Keratinocyte (primary cell): ENCODE results near the gene IPO13. TPM values are rescaled to one million over a fixed set of nuclear protein-coding genes. Genes with fewer than 3 reads are reported as not detected.

Experiments used
- DNase-seq: peaks from one replicate; pipeline ENCODE4 v3.0.0-alpha.2; 2011; ENCODE audit warnings: low read depth, missing footprints, low spot score
- FAIRE-seq: peaks from 2 replicates; lab custom pipeline; 2011; peaks lifted over from hg19 to GRCh38; lab: Jason Lieb, UNC
- H2AFZ ChIP-seq: 2 replicates; pipeline ENCODE4 v1.6.0; 2012; ENCODE audit warnings: low read length, control low read depth, inconsistent platforms; ENCODE audit not compliant: control insufficient read depth
- H3K27ac ChIP-seq: 2 replicates; pipeline ENCODE4 v1.5.1; 2011; ENCODE audit warnings: low read length; ENCODE audit not compliant: control insufficient read depth, insufficient read depth
- H3K27me3 ChIP-seq: 3 replicates; pipeline ENCODE4 v1.6.0; 2011; ENCODE audit warnings: low read length; ENCODE audit not compliant: control insufficient read depth, insufficient read depth; ENCODE audit errors: extremely low read depth
- H3K36me3 ChIP-seq, 2 experiments: 2 replicates in 1 of 2; 3 replicates in 1 of 2; pipeline ENCODE4 v1.5.1; 2011; ENCODE audit warnings: low read length in 2 of 2, mild to moderate bottlenecking in 1 of 2; ENCODE audit not compliant: control insufficient read depth in 2 of 2, insufficient read depth in 2 of 2; ENCODE audit errors: extremely low read depth in 1 of 2
- H3K4me1 ChIP-seq: 3 replicates; pipeline ENCODE4 v1.5.1; 2011; ENCODE audit warnings: low read length; ENCODE audit not compliant: control insufficient read depth, insufficient read depth; ENCODE audit errors: extremely low read depth
- H3K4me2 ChIP-seq: 3 replicates; pipeline ENCODE4 v1.6.0; 2011; ENCODE audit warnings: low read depth, low read length; ENCODE audit not compliant: control insufficient read depth, insufficient read depth; ENCODE audit errors: extremely low read depth
- H3K4me3 ChIP-seq, 3 experiments: fragments of 200-600 bp in 1 of 3; sonication (generic) in 1 of 3; 2 replicates in 2 of 3; 3 replicates in 1 of 3; pipeline ENCODE4 v1.5.1; 2011 to 2016; ENCODE audit warnings: low read length in 3 of 3, mild to moderate bottlenecking in 3 of 3, control low read depth in 2 of 3, inconsistent platforms in 1 of 3, low read depth in 1 of 3, mixed read lengths in 1 of 3, mixed run types in 1 of 3, moderate library complexity in 1 of 3; ENCODE audit not compliant: control insufficient read depth in 2 of 3, insufficient read depth in 2 of 3; ENCODE audit errors: extremely low read depth in 1 of 3
- H3K79me2 ChIP-seq: 2 replicates; pipeline ENCODE4 v1.6.0; 2012; ENCODE audit warnings: low read length; ENCODE audit not compliant: control insufficient read depth, insufficient read depth
- H3K9ac ChIP-seq: 3 replicates; pipeline ENCODE4 v1.6.0; 2011; ENCODE audit warnings: low read length; ENCODE audit not compliant: control insufficient read depth, insufficient read depth; ENCODE audit errors: extremely low read depth
- H3K9me1 ChIP-seq: 3 replicates; pipeline ENCODE4 v1.6.0; 2011; ENCODE audit warnings: low read length; ENCODE audit not compliant: control insufficient read depth, insufficient read depth; ENCODE audit errors: extremely low read depth
- H3K9me3 ChIP-seq: 2 replicates; pipeline ENCODE4 v1.5.1; 2012; ENCODE audit warnings: low read depth, low read length; ENCODE audit not compliant: control insufficient read depth
- H4K20me1 ChIP-seq: 3 replicates; pipeline ENCODE4 v1.6.0; 2011; ENCODE audit warnings: low read length; ENCODE audit not compliant: control insufficient read depth, insufficient read depth; ENCODE audit errors: extremely low read depth
- EZH2 ChIP-seq: IDR thresholded peaks from one replicate; pipeline ENCODE4 v1.6.1; 2012; ENCODE audit warnings: inconsistent platforms, mild to moderate bottlenecking, low read length, moderate library complexity
- dilution Hi-C: fragments of 300-500 bp; cut with MboI; formaldehyde crosslinking; loops from one replicate; pipeline ENCODE4 v1.7.0; 2020; ENCODE audit warnings: low sequenced_read_pairs; ENCODE audit not compliant: extremely low pct_ligation_motif_present
- polyA plus RNA-seq, 5 experiments: library from polyadenylated mRNA; depleted of rRNA in 3 of 5; stranded (reverse) in 3 of 5; stranded (forward) in 1 of 5; unstranded in 1 of 5; fragments of >200 nt; gene quantifications; 1 replicate in 1 of 5; 2 replicates in 3 of 5; 3 replicates in 1 of 5; pipeline versions ENCODE4 v1.2.1 to v1.2.3, GENCODE V29; 2011 to 2012; ENCODE audit warnings: missing spikeins in 2 of 5, low read depth in 1 of 5, low replicate concordance in 1 of 5
- TF ChIP-seq, protein P1 (sequence below), 3 experiments: IDR thresholded peaks in 1 of 3; conservative IDR thresholded peaks in 1 of 3; optimal IDR thresholded peaks in 1 of 3; 2 replicates in 2 of 3; 3 replicates in 1 of 3; pipeline versions ENCODE3 to v1.5.1; 2011; ENCODE audit warnings: low read length in 3 of 3, mild to moderate bottlenecking in 3 of 3, moderate library complexity in 2 of 3, control low read depth in 1 of 3, inconsistent platforms in 1 of 3; ENCODE audit not compliant: insufficient read depth in 2 of 3; ENCODE audit errors: extremely low read depth in 1 of 3

Gene IPO13
- polyA plus RNA-seq, 1 donor (not counting 4 experiments of a cell fraction or from before 2014, with no cell fraction given) = 20.7 TPM

DNA sequence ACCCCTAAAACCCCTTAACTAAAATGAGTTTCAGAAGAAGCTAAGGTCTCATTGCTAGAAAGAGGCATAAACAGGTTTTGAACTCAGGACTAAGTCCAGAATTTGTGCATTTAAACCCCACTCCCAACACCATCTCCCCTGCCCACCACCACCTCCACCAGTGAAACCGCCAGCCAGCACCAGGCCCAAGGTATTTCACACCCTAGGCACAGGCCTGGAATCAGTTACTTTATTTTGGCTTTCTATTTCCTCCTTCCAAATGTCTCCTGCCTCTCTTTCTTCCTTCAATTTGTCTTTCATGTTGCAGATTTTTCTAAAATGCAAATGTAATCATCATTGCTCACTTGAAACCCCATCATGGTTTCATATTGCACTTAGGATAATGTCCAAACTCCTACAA, 1.9 kb upstream of the IPO13 start:
- no peak for FAIRE-seq
- Histone ChIP-seq H3K27ac (no peak overlapping the region), H3K9me3 (no peaks in the 10 kb centered on the region), H3K9ac (no peak overlapping the region), H3K9me1 (no peaks in the 10 kb centered on the region), H3K4me1 (peaks cover 21% of the 10 kb centered on the region), H3K4me3 (no peak overlapping the region), H4K20me1 (no peaks in the 10 kb centered on the region), H3K4me2 (no peak overlapping the region), H3K79me2 (peaks cover 37% of the 10 kb centered on the region), H3K27me3 (no peaks in the 10 kb centered on the region), H2AFZ (no peak overlapping the region), H3K36me3 (peaks cover 3 to 7% of the 10 kb centered on the region in 2 experiments)
- dilution Hi-C loops = loop anchor here (25.0 kb wide), 2 partner anchors 108 to 233 kb away; partner anchors contain the start of gene ST3GAL3
- no peak for TF ChIP-seq EZH2
- TF ChIP-seq, protein P1, sequence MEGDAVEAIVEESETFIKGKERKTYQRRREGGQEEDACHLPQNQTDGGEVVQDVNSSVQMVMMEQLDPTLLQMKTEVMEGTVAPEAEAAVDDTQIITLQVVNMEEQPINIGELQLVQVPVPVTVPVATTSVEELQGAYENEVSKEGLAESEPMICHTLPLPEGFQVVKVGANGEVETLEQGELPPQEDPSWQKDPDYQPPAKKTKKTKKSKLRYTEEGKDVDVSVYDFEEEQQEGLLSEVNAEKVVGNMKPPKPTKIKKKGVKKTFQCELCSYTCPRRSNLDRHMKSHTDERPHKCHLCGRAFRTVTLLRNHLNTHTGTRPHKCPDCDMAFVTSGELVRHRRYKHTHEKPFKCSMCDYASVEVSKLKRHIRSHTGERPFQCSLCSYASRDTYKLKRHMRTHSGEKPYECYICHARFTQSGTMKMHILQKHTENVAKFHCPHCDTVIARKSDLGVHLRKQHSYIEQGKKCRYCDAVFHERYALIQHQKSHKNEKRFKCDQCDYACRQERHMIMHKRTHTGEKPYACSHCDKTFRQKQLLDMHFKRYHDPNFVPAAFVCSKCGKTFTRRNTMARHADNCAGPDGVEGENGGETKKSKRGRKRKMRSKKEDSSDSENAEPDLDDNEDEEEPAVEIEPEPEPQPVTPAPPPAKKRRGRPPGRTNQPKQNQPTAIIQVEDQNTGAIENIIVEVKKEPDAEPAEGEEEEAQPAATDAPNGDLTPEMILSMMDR (optimal IDR thresholded peaks at IDR 0.05 in 1 of 3, IDR thresholded peaks at IDR 0.05 in 1 of 3, conservative IDR thresholded peaks at IDR 0.05 in 1 of 3; ENCODE audit: extremely low read depth in 1 of 3, insufficient read depth in 2 of 3, low read length in 3 of 3) = no peak
- DNase-seq = no peak

- dilution Hi-C loops = loop anchor here (25.0 kb wide), 2 partner anchors 108 to 233 kb away; partner anchors contain the start of gene ST3GAL3
- peak overlapping the region; percentile 98 for H3K9ac ChIP-seq
- peak overlapping the region; percentile 89 for H3K4me2 ChIP-seq
- FAIRE-seq (no peak), DNase-seq (no peak)
- peaks cover 21% of the 10 kb centered on the region for H3K4me1 ChIP-seq
- H3K27ac ChIP-seq = peak overlapping the region; percentile 97
- no peaks in the 10 kb centered on the region for H3K9me3 ChIP-seq
- peaks cover 10 to 12% of the 10 kb centered on the region in 2 experiments for H3K36me3 ChIP-seq
- no peaks in the 10 kb centered on the region for H3K27me3 ChIP-seq
- H3K9me1 ChIP-seq = no peaks in the 10 kb centered on the region
- peaks cover 5% of the 10 kb centered on the region for H4K20me1 ChIP-seq
- H3K4me3 ChIP-seq = peak overlapping the region; percentile 72 to 85 (median 79)
- no peak for TF ChIP-seq EZH2
- TF ChIP-seq, protein P1 (optimal IDR thresholded peaks at IDR 0.05 in 1 of 3, IDR thresholded peaks at IDR 0.05 in 1 of 3, conservative IDR thresholded peaks at IDR 0.05 in 1 of 3; ENCODE audit: extremely low read depth in 1 of 3, insufficient read depth in 2 of 3, low read length in 3 of 3) = no peak
- peak overlapping the region; percentile 82 for H2AFZ ChIP-seq
- peaks cover 44% of the 10 kb centered on the region for H3K79me2 ChIP-seq
These were observed 995 bp upstream of the IPO13 start for GRCh38 chr1:43945674-43946235.
